Astrocyte of the cerebellum (primary cell): ENCODE data around the gene SP8.

ENCODE experiments used
- DNase-seq: peaks from one replicate; pipeline ENCODE4 v3.0.0-alpha.2; 2011; ENCODE audit warnings: low read depth
- H3K4me3 ChIP-seq: 2 replicates; pipeline ENCODE4 v1.5.1; 2011; ENCODE audit warnings: mild to moderate bottlenecking, low read depth, low read length, moderate library complexity
- CTCF ChIP-seq: IDR thresholded peaks from 2 replicates; pipeline ENCODE4 v1.5.1; 2012; ENCODE audit warnings: low read length, low read depth, moderate library complexity, mild to moderate bottlenecking; ENCODE audit errors: missing control alignments
- in situ Hi-C: cut with HindIII; loops from 2 replicates; pipeline ENCODE4 v1.10.0; 2017; ENCODE audit warnings: low sequenced_read_pairs

SP8 gene

GRCh38 chr7:20783700-20784387, 2.8 kb downstream of the SP8 start:
- in situ Hi-C loops: no loop called here
- no peak for DNase-seq
- no peak for TF ChIP-seq CTCF
- peak overlapping the region; percentile 14 for H3K4me3 ChIP-seq

- in situ Hi-C loops: no loop called here
- DNase-seq: no peak
- TF ChIP-seq CTCF: no peak
- no peak overlapping the region for H3K4me3 ChIP-seq
Observed at GRCh38 chr7:20783125-20783699, 3.5 kb downstream of the SP8 start.

GRCh38 chr7:20779041-20779440, 7.6 kb downstream of the SP8 start:
- no peak overlapping the region for H3K4me3 ChIP-seq
- no peak for TF ChIP-seq CTCF
- DNase-seq: no peak
- in situ Hi-C loops: no loop called here

GRCh38 chr7:20778063-20778721, 8.5 kb downstream of the SP8 start:
- TF ChIP-seq CTCF: peak; percentile 56
- in situ Hi-C loops: no loop called here
- peak overlapping the region; percentile 34 for H3K4me3 ChIP-seq
- DNase-seq: no peak

GRCh38 chr7:20777377-20778062, 9.2 kb downstream of the SP8 start:
- no peak for TF ChIP-seq CTCF
- in situ Hi-C loops: no loop called here
- H3K4me3 ChIP-seq: peak overlapping the region; percentile 19
- no peak for DNase-seq

- in situ Hi-C loops: no loop called here
- H3K4me3 ChIP-seq: no peak overlapping the region
- no peak for TF ChIP-seq CTCF
- no peak for DNase-seq
Observed at GRCh38 chr7:20776942-20777341, 9.7 kb downstream of the SP8 start.
